ENCODE measurements around the gene LMF1.
"Not testable (repeated sequence)": the region's sequence is repeated elsewhere in the genome, so short reads cannot be mapped to it uniquely, and the experiment has no call there.

Gene LMF1

DNA sequence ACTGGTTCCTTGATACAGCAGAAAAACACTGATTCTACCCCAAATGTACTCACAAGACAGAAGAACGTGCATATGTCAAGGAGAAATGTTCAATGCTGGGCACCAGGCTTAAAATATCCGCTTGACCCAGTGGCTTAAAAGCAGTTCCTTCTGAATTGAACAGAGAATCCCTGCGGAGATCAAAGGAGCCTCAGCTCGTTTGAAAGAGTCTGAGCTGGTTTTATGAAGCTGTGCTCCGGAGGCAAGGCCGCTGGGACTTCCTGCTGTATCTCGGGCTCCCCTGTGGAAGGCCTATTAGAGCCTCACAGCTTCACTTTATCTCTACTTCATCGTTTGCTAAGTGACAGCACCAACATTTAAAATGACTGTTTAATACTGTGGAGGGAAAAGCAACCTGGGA, 2.2 kb downstream of the LMF1 start:
- no peak for DNase-seq

DNA sequence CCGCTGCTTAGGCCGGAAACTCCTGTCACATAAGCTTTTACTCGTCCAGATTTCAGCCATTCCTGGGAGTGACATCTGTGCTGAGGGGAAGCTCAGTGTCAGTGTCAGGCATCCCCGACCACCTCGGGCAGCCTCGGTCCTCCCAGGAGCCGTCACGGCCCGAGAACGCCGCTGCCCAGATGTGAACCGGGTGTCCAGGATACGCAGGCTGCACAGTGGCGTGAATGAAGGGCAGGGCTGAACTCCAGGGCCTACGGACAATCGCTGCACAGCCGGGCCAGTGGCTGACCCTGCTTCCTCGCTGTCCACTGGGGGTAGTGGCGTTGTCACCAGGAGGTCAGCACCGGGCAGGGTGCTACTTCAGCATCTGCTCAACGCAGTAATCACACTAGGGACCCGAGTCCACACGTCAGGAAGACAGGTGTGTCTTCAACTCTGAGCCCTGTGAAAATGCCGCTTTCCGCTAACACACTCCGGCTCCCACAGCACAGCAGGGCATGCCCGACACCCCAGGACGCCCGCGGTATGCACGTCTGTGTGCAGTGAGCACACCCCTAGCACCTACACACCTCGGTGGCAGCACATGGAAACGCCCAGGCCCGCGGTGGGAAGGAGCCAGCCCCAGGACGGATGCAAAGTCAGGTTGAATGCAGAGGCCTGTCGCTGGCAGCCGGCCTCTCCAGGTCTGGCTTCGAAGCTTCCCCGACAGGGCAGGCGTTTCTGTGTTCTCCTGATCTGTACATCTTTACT, 3.1 kb downstream of the LMF1 start:
- no peak for DNase-seq

DNA sequence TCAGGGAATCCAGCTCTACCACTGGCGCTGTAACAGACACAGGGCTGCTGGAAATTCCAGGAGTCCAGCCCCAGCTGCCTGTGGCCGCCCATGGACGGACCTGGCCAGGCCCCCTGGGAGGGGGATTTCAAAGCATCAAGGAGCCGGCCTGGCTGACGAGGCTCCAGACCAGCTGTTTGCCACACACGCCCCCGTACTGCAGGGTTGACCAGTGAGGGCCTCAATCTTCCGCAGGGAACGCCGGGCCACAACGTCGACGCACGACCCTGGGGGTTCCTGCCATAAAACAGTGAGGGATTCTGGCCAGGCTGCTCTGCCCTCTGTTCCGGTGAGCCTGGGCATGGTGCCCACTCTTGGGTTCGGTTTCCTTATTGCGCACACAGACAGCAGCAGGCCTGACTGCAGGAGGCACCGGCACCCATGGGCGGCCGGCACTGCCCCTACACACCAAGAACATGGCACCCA, 3.7 kb downstream of the LMF1 start:
- no peak for DNase-seq

DNA sequence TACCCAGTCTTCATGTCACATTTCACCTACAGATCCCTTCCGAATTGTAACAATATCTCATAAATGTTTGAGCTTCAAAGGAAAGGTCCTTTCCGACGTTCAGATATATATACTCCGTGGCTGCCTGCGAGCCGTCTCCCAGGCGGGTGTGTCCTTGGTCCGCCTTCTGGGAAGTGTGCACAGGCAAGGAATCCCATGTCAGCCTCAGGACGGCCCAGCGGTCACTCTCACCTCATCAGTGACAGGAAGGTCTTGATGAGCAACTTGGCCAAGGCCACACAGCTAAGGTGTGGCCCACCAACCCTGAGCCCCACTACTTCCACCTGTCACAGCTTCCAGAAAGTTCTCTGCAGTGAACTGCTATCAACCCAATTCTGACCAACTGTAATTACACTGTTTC, 4.3 kb downstream of the LMF1 start:
- no peak for DNase-seq

DNA sequence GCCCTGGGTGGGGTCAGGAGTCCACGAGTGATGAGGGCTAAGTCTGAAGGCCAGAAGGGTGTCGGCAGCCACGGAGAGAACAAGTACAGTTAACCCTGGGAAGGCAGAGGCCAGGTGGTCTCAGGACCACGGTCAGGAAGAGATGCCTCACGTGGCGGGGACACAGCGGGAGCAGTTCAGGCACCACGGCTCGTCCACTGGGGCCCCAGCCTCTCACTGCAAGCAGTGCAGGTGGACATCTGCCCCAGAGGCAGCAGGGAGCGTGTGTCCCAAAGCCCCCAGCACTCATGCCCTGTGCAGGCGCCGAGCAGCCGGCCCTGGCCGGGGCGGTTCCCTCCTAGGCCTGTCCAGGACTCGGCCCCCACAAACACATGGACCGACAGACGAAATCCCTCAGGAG, 4.7 kb downstream of the LMF1 start:
- no peak for DNase-seq

DNA sequence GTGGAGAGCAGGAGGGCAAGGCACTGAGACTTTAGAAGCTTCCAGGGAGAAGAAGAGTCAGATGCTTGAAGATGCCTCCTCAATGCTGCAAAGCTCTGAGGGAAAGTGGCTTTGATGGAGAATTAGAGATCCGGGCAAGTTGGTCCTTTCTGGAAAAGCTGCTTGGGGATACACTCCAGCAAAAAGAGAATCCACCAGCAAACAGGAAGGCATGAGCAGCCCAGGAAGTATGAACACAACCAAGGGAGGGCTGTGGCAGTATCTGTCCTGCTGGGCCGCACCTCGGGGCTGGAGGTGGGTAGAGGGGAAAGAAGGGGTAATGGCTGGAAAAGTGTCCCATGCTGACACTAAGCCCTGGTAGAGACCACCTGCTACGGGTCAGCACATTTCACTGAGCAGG, 5.3 kb downstream of the LMF1 start:
- DNase-seq: no peak

DNA sequence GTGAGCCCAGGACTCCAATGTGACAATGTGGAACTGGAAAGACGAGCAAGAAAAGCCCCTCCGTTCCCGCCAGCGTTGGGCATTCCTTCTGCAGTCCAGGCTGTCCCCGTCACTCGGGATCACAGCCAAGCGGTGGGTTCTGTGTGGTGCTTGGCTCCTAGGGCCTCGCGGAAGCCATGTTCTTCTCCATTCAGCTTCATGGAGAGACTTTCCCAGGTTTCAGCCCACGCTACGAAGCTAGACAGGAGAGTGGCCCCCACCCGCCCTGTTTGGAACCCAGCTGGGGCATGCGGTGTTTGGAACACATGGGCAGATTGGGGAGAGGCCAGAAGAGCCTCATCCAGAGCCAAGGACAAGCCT, 5.8 kb downstream of the LMF1 start:
- no peak for DNase-seq

DNA sequence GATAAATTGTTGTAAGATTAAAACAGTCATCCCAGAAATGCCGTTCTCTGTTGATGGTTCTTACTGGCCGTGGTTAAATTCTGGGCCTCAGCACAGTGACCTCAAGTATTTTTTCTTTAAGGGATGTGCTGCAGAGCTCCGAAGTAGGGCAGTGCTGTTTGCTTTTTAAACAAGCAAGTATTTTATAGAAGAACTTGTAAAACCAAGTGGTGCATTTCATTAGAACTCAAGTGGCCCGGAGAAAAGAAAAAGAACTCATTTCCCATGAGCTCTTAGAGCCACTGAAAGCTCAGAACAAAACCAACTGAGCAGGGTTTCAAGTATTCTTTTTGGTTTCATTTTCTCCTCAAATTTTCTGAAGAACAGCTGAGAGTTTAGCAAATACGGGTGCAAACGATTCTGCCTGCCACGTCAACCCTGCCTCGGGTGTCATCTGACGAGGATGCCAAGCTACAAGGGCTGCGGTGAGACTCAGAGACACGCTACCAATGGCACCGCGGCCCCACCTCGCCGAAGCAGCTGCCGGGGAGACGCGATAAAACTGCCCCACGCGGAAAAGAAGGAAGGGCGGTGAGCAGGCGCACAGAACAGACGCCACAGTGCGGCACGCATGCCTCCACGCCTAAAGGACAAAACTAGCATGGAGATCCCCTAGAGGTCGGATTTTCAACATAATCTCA, 6.3 kb downstream of the LMF1 start:
- peak; percentile 58 for DNase-seq

DNA sequence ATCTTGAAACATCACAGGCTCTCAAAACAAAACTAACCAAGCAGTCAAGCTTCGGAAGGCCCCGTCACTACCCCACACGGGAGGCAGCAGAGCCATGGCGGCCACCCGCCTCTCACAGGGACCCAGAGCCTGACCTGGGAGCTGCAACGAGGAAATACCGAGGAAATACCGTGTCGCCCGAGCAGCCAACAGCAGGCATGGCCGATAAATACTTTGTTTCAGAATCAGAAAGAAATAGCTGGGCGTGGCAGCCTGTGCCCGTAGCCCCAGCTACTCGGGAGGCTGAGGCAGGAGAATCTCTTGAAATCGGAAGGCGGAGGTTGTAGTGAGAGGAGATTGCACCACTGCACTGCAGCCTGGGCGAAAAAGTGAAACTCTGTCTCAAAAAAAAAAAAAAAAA, 6.9 kb downstream of the LMF1 start:
- no peak for DNase-seq

DNA sequence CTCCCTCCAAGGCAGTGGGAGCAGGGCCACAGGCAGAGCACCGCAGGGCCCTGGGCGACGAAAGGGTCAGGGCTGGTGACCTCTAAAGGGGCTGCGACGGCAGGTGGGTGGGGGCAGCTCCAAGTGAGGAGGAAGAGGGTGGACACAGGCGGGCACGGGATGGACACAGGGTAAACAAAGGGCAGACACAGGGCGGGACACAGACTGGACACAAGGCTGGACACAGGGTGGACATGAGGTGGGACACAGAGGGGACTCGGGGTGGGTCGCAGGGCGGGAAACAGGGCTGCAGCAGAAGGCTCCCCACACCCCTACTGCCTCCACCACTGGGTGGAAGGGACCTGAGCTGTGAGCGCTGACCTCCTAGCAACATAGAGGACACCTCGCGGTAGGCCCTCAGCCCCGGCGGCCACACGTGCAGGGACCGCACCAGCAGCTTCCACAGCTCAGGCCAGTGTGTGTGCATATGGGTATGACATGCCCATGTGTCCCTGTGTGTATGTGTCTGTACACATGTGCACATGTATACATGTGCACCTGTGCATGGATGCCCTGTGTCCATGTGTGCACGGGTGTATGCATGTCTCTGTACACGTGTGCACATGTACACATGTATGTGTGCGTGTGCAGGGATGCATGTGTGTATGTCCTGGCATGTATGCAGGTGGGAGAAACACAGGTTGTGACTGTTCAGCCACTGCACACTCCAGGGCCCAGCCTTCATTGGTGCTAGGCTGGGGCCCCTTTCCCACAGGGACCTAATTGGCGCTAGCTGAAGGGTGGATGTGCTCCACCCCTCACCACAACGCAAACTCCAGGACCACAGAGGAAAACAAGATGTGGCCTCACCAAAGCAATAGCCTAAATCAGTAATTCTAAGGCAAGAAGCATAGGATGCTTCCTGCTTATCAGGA, 7.6 kb downstream of the LMF1 start:
- DNase-seq: no peak

DNA sequence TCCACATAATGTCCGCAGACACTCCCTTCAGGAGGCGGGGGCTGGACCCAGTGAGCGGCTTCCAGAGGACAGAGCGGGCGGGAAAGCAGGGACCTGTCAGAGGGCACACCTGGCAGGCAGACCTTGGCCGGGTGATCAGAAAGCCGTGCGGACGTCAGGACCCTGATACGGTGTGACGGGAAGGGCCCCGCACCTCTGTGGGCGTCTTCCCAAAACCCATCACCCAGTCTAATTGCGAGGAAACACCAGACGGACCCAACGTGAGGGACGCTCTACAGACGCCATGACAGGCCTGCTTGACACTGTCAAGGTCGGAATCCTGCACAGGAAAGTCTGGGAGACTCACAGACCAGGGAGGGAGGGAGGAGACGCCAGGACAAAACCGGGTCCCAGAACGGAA, 8.4 kb downstream of the LMF1 start:
- DNase-seq: no peak

DNA sequence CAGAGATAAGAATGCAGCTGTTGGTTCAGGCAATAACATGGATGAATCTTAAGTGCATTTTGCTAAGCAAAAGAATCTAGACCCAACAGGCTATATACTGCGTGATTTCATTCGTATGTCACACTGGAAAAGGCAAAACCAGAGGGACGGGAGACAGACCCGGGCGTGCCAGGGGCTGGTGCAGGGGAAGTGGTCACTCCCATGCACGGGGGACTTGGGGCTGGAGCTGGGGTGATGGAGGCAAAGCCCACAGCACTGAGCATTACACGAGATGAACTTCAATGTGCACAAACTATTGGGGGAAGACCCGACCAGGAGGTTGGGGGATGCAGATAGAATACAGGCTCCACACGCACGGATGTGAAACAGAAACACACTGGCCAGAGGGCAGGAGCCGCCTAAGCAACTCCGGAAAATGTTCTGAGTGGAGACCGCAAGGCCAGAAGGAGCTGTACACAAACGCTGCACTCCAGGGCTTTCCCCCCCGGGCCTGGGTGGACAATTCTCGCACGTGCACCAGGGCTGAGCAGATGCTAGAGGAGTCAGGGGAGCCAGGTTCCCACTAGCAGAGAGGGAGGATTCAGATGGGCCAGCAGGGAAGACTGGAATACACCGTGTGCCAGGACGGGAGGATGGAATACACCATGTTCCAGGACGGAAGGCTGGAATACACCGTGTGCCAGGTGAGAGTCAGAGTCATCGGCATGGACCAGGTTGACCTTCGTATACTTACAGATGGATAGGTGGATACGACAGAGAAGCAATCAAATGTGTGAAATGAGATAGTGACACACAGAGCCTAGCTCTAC, 11.3 kb downstream of the LMF1 start:
- no peak for DNase-seq

DNA sequence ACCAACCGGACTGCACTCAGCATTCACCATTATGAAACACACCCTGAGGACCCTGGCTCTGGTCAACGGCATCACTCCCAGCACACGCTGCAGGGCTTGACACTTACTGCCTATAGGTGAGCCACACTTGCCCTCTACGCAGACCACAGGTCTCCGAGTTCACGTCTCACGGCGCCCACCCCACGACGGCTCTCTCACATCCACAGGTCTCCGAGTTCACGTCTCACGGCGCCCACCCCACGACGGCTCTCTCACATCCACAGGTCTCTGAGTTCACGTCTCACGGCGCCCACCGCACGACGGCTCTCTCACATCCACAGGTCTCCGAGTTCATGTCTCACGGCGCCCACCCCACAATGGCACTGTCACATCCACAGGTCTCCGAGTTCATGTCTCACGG, 15.0 kb downstream of the LMF1 start:
- DNase-seq: not testable (repeated sequence)

DNA sequence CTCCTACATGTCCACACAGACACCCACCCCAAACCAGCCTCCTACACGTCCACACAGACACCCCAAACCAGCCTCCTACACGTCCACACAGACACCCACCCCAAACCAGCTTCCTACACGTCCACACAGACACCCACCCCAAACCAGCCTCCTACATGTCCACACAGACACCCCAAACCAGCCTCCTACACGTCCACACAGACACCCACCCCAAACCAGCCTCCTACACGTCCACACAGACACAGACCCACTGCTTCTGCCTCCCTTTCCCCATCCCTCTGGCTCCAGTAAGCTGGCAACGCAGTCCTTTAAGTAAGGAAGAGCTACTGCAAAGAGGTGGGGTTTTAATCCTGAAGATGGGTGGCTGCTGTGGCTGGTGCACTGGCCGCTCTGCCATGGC, 17.0 kb downstream of the LMF1 start:
- DNase-seq: not testable (repeated sequence)

DNA sequence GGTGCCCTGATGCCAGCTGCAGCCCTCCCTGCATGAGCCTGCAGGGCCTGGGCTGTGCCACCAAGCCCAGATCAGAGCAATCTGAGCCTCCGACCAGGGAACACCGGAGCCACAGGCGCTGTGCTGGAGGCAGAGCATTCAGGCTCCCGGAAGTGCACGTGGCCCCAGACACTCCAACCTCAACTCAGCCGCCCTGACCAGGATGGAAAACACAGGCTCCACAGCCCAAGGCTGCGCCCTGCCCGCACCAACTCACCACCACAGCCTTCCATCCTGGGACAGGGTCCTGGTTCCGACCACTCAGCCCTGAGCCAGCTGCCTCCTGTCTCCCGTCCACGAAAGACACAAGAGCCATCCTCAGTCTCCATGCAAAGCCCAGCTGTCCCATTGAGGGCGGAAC, 18.5 kb downstream of the LMF1 start:
- DNase-seq: no peak

DNA sequence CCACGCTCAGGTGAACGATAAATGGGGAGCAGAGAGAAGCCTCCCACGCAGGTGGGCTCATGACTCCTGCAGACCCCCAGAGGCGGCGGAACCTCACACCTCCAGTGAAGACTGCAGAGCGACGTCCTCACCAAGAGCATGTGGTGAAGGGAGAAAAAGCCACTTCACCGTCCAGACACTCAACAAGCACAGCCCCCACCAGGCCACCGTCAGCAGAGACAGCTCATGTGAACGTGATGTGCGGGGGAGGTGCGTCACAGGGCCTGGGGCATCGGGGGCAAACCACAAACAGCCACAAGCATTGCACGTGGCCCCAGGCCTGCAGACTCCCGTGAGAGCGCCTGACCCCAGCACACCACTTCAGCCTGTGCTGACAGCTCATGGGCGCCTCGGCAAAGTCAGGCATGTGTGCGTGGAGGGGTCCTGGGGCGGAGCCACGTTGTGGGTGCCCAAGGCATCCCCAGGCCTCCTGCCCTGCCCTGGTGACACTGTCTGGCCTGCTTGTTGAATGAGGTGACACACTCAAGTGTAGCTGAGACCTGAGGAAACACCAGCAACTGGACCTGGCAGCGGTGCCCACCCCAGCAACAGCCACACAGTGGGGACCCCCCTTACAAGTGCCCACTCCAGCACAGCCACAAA, 19.0 kb downstream of the LMF1 start:
- peak; percentile 27 for DNase-seq

DNA sequence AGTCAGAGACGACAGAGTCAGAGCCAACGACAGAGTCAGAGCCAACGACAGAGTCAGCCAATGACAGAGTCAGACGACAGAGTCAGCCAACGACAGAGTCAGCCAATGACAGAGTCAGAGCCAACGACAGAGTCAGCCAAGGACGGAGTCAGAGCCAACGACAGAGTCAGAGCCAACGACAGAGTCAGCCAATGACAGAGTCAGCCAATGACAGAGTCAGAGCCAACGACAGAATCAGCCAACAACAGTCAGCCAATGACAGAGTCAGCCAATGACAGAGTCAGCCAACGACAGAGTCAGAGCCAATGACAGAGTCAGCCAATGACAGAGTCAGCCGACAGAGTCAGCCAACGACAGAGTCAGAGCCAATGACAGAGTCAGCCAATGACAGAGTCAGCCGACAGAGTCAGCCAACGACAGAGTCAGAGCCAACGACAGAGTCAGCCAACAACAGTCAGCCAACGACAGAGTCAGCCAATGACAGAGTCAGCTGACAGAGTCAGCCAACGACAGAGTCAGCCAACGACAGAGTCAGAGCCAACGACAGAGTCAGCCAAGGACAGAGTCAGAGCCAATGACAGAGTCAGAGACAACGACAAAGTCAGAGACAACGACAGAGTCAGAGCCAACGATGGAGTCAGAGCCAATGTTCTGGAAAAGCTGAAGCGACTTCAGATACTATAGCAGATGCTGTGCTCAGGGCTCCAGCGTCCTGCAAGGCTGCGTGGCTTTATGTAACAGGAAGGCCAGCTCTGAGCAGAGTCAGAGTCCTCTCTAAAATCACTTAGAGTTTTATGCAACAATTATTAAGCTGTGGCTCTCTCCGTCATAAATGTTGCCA, 19.8 kb downstream of the LMF1 start:
- DNase-seq: not testable (repeated sequence)

DNA sequence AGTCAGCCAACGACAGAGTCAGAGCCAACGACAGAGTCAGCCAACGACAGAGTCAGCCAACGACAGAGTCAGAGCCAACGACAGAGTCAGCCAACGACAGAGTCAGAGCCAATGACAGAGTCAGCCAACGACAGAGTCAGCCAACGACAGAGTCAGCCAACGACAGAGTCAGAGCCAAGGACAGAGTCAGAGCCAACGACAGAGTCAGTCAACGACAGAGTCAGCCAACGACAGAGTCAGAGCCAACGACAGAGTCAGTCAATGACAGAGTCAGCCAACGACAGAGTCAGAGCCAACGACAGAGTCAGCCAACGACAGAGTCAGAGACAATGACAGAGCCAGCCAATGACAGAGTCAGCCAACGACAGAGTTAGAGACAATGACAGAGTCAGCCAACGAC, 22.0 kb downstream of the LMF1 start:
- DNase-seq: not testable (repeated sequence)

DNA sequence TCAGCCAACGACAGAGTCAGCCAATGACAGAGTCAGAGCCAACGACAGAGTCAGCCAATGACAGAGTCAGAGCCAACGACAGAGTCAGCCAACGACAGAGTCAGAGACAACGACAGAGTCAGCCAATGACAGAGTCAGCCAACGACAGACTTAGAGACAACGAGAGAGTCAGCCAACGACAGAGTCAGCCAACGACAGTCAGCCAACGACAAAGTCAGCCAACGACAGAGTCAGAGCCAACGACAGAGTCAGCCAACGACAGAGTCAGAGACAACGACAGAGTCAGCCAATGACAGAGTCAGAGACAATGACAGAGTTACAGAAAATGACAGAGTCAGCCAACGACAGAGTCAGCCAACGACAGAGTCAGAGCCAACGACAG, 22.9 kb downstream of the LMF1 start:
- not testable (repeated sequence) for DNase-seq

DNA sequence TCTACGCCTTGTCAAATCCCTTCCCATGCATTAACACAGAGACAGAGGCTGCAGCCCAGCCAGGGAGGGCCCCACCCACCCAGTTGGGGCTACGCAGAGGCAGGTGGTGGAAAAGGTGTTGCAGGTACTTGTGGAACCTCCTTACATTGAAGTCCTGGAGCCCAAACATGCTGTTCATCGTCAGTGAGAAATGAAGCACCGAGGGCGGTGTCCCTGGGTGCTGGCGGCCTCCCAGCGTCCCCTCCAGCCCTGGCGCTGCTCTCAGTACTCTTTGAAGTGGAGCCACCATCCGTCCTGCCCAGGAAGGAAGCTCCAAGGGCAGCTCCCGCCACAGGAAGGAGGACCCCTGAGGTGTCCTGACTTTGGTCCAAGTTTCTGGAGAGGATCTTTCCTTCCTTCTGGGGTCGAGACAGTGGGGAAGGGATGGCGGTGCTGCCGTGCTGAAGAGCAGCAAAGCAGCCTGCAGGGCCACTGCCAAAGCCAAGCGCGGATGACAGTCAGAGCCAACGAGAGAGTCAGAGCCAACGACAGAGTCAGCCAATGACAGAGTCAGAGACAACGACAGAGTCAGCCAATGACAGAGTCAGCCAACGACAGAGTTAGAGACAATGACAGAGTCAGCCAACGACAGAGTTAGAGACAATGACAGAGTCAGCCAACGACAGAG, 23.4 kb downstream of the LMF1 start:
- DNase-seq: no peak

DNA sequence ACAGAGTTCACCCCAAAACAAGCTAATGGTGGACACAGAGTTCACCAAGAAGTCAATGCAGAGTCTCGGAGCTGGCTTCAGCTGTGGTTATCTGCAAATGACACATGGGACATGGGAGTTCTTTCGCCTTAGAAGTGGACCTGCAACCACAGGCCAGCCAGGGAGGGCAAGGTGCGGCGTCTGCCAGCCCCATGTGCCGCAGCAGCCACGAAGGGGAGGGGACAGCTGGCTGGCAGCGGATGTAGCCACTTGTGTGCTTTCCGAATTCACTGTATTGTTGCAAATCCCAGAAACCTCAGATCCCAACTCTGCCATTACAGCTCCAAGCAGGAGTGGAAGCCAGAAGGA, 24.8 kb downstream of the LMF1 start:
- no peak for DNase-seq
